AG10803 (cell line): Measurements from ENCODE around the gene DROSHA.
A peak's percentile ranks its signal among the peaks of the same experiment; 100 is the strongest.
"Not testable (repeated sequence)": the region's sequence is repeated elsewhere in the genome, so short reads cannot be mapped to it uniquely, and the experiment has no call there.

Source experiments
- DNase-seq: peaks from one replicate; pipeline ENCODE4 v3.0.0; 2010; ENCODE audit warnings: low read depth
- H3K4me3 ChIP-seq: 2 replicates; pipeline ENCODE4 v1.5.1; 2011; ENCODE audit warnings: mild to moderate bottlenecking, low read length, control low read depth
- TF ChIP-seq, protein P1 (sequence below): conservative IDR thresholded peaks from 2 replicates; pipeline ENCODE4 v1.5.1; 2011; ENCODE audit warnings: mild to moderate bottlenecking, low read length, control low read depth, inconsistent platforms

DROSHA gene

DNA sequence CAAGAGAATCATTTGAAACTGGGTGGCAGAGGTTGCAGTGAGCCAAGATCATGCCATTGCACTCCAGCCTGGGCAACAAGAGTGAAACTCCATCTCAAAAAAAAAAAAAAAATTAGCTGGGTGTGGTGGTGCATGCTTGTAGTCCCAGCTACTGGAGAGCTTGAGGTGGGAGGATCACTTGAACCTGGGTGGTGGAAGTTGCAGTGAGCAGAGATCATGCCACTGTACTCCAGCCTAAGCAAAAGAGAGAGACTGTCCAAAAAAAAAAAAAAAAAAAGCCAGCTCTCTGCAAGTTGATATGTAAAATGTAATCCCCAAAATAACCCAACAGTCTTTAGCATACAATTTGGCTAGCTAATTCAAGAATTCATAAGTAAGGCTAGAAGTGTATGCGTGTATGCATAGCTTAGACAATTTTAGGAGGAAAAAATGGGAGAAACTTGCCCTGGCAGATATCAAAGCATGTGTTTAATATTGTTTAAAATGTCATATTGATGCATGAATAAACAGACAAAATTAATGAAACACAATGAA, 36.5 kb upstream of the DROSHA start:
- TF ChIP-seq, protein P1, sequence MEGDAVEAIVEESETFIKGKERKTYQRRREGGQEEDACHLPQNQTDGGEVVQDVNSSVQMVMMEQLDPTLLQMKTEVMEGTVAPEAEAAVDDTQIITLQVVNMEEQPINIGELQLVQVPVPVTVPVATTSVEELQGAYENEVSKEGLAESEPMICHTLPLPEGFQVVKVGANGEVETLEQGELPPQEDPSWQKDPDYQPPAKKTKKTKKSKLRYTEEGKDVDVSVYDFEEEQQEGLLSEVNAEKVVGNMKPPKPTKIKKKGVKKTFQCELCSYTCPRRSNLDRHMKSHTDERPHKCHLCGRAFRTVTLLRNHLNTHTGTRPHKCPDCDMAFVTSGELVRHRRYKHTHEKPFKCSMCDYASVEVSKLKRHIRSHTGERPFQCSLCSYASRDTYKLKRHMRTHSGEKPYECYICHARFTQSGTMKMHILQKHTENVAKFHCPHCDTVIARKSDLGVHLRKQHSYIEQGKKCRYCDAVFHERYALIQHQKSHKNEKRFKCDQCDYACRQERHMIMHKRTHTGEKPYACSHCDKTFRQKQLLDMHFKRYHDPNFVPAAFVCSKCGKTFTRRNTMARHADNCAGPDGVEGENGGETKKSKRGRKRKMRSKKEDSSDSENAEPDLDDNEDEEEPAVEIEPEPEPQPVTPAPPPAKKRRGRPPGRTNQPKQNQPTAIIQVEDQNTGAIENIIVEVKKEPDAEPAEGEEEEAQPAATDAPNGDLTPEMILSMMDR, result no peak
- DNase-seq, result no peak

GRCh38 chr5:31566362-31566761, 34.5 kb upstream of the DROSHA start:
- H3K4me3 ChIP-seq, DNase-seq: not testable (repeated sequence)

More for the DNA sequence above, 36.5 kb upstream of the DROSHA start:
- H3K4me3 ChIP-seq, result no peak overlapping the region

DNA sequence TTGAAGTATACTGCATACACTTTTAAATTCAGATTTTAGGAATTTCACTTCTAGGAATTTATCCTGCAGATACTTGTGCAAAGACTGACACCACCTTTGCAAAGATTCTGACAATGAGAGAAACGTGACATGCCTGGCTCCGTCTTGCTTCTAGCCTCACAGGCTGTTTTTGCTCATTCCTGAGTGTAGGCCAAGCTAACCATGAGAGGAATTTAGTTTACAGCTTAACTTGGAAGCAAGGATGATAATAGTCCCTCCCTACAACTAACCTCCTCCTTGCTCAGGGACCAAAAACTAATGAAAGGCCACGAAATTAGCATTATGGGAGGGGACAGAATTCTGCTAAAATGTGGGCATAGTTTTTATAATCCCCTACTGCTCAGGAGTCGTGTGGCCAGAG, 31.3 kb upstream of the DROSHA start:
- peak; percentile 26 for DNase-seq
- TF ChIP-seq, protein P1, result no peak

GRCh38 chr5:31561946-31562345, 30.1 kb upstream of the DROSHA start:
- peak; percentile 57 for DNase-seq
- TF ChIP-seq, protein P1, result no peak
- H3K4me3 ChIP-seq, result no peak overlapping the region

More for the DNA sequence above, 31.3 kb upstream of the DROSHA start:
- H3K4me3 ChIP-seq, result no peak overlapping the region

- TF ChIP-seq, protein P1, result no peak
- no peak for DNase-seq
- H3K4me3 ChIP-seq, result no peak overlapping the region
These were observed 28.0 kb upstream of the DROSHA start for GRCh38 chr5:31559942-31560341.

DNA sequence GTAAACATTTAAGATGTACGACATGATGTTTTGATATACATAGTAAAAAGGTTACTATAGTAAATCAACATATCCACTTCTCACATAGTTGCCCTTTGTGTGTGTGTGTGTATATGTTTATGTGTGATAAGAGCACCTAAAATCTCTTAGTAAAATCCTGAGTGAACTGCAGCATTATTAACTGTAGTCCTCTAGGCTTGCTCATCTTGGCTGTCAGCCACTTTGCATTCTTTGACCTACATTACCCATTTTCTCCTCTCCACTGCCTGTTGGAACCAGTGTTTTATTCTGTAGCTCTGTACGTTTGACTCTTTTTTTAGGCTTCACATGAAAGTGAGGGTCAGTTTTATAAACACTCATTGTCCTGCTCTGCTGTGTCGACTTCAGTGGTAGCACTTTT, 24.6 kb upstream of the DROSHA start:
- no peak for DNase-seq
- H3K4me3 ChIP-seq, result no peak overlapping the region
- TF ChIP-seq, protein P1, result no peak

GRCh38 chr5:31554552-31554951, 22.7 kb upstream of the DROSHA start:
- no peak overlapping the region for H3K4me3 ChIP-seq
- TF ChIP-seq, protein P1, result no peak
- no peak for DNase-seq

DNA sequence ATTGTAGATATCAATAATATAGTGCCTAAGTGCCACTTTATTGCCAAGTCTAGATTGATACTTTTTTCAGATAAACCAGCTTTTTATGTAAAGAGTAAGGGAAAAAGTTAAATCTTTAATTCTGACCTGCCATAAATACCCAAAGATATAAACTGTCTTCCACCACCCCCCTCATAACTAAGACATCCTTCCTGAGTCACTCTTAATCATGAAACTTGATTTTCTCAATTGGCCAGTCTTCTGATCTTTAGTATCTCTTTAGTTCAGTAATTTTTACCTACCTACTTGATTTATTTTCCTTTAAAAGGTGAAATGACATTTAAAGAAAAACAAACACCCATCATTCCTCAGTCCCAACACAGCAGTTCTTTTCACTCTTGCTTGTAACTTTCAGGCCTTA, 22.0 kb upstream of the DROSHA start:
- no peak overlapping the region for H3K4me3 ChIP-seq
- no peak for DNase-seq
- TF ChIP-seq, protein P1, result no peak
